A172 (cell line): ENCODE data around the gene BPIFB2. TPM values are rescaled to one million over a fixed set of nuclear protein-coding genes. Genes with fewer than 3 reads are reported as not detected.

Experiments used
- DNase-seq: peaks from one replicate; pipeline ENCODE4 v3.0.0-alpha.2; 2015; ENCODE audit warnings: low spot score
- total RNA-seq: library from RNA; depleted of rRNA; stranded (reverse); fragments of >200 nt; shearing (Covaris generic); gene quantifications from 2 replicates; pipeline ENCODE4 v1.2.3, GENCODE V29; 2014

Gene BPIFB2
- total RNA-seq, 1 experiment from 2014 or later, result not detected

DNA sequence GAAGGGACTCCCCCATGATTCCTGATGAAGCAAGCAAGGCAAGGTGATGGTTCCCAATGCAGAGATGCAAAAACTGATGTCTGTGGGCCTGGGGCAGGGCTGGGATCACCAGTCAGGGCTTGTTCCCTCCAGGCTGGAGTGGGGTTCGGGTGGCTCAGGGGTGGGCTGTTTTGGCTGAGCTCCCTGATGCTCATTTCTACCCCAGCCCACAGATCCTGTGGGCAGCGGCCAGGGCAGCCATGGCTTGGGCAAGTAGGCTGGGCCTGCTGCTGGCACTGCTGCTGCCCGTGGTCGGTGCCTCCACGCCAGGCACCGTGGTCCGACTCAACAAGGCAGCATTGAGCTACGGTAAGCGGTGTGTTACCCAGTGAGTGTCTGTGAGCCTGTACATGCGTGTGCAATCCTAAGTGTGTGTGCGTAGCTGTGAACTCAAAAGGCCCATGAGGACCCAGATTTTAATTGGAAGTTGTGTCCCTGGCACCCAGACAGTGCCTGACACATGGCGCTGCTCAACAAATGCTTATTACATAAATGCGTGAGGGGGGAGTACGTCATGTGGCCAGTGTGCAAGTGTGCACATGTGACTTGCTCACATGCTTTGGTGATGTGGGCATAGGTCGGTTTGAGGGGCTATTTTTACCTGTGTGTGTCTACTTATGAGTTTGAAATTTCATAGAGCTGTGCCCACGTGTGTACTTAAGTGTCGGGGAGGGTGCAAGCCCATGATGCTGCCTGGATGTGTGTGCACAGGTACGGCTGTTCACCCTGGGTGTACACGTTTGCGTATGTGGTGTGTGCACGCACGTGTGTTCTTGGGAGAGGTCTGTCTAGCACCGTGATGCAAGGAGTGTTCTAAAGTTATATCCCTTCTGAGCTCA is 1.1 kb downstream of the BPIFB2 start:
- DNase-seq, result no peak

DNA sequence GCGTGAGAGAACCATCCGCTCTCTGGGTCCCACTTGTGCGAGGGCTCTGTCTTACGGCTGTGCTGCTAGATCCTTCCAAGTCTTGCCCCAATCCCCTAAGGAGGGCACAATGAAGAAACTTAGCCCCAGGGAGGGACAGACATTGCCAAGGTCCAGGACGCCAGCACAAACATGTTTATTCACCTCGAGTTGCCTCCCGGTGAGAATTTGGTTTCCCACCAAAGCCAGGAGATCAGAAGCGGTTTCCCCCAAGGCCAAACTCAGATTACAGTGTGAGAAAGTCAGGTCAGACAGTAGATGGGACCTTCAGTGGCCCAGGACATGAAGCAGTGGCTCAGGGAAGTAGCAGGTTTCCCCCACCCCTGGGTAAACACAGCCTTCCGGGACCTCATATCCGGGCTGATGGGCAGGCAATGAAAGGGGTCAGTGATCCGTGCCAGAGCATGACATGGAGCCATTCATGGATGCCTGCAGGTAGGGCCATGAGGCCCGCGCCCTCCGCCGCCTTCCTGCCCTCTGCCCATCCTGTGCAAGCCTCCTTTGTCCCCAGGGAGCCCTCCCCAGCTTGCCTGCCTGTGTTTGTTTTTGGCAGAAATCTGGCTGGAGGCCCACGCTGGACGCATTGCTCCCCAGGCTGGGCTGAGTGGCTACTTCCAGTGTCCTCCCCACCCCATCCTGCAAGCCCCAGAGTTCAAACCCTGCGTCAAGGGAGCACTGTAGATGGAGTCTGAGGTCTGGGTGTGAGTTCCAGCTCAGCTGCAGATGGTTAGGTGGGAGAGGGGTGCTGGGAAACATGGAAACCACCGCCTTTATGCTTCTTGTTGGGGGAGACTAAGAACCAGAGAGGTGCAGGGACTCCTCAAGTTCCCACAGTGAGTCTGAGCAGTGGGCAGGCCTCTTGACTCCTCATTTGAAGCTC is 2.0 kb downstream of the BPIFB2 start:
- no peak for DNase-seq

DNA sequence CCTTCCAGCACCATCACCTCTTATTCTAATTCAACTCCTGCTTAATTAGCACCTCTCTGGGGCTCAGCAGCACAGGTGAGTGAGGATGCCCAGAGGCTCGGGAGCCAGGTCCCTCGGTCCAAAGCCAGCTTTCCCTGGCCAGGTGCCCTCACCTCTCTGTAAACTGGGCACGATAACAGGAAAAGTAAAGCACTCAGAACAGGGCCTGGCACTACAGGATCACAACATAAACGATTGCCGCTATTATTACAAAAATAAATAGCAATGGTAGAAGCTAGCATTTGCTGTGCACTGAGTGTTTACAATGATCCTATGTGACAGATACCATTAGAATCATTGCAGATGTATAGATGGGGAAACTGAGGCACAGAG is 2.6 kb downstream of the BPIFB2 start:
- DNase-seq, result no peak

DNA sequence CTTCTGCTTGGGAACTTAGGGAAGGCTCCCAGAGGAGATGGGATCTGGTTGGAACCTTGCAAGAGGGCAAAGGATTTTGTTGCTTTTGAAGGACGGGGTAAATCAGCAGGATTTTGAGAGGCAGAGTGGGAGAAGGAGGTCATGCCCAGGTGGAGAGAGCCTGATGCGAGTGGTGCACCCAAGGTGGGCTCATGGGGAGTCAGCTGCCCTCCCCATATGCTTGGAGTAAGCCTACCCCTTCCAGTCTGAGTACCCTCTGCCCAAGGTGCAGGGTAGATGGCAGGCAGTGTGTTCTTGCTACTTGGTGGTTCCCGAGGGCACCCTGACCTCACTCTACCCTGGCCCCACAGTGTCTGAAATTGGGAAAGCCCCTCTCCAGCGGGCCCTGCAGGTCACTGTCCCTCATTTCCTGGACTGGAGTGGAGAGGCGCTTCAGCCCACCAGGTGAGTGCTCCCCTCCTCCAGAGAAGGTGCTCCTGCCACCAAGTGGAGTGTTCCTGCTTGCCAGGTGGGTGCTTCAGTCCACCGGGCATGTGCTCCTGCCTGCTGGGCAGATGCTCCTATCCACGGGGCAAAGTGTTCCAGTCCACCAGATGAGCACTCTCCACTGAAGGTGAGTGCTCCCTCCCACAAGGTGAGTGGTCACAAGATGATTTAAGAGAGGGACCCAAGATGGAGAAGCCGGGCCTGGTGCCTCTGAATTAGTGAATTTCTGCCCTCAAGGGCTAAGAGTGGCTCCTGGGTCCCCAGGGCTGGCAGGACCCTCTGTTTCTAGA is 3.4 kb downstream of the BPIFB2 start:
- DNase-seq, result no peak

DNA sequence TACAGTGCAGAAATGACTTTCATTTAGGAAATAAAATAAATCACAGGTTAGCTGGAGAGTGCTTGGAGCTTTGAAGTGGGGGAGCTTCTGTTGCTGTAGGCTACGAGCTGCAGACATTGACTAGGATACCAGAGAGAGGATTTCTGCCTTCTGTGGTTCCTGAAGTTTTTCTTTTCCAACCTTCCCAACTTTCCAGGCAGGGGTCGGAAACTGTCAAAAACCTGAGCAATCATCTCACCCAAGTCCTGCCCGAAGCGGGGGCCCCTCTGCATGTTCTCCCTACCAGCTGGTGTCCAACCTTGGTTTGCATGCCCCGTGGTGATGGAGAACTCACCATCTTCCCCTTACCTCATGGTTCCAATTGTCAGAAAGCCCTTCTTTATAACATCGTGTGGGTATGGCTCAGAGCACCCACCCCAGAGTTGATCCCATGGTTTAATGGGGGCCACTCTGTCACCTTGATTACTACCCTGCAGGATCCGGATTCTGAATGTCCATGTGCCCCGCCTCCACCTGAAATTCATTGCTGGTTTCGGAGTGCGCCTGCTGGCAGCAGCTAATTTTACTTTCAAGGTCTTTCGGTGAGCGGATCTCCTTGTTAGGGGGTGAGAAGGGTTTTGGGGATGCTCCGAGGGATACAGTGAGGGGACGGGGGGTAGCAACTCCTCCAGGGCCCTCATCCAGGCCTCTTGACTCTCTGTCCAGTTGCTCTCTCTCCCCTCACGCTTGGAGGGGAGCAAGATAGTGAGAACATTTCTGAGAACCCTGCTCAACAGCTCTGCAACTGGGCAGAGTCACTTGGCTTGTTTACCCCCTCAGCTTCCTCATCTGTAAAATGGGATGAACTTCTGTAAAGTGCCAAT is 5.1 kb downstream of the BPIFB2 start:
- no peak for DNase-seq

DNA sequence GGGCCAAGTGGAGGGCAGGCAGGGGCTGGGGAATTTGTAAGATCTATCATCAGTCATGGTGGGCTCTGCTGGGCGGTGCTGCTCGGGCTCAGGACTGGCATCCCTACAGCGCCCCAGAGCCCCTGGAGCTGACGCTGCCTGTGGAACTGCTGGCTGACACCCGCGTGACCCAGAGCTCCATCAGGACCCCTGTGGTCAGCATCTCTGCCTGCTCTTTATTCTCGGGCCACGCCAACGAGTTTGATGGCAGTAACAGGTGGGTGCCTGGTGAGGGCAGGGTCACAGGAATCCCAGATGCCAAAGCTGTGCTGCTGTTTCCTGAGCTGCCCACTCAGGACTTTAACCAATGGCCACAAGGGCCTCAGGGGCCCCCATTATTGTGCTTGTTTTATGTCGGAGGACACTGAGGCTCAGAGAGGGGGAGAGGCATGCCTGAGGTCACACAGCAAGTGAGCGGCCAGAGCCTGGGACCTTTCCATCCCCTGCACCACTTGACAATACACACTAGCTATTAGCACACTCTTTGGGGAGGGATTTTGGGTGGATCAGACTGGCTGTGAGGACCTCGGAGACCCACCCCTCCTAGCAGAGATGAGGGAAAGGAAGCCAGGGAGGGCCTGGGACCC is 6.3 kb downstream of the BPIFB2 start:
- DNase-seq, result no peak

DNA sequence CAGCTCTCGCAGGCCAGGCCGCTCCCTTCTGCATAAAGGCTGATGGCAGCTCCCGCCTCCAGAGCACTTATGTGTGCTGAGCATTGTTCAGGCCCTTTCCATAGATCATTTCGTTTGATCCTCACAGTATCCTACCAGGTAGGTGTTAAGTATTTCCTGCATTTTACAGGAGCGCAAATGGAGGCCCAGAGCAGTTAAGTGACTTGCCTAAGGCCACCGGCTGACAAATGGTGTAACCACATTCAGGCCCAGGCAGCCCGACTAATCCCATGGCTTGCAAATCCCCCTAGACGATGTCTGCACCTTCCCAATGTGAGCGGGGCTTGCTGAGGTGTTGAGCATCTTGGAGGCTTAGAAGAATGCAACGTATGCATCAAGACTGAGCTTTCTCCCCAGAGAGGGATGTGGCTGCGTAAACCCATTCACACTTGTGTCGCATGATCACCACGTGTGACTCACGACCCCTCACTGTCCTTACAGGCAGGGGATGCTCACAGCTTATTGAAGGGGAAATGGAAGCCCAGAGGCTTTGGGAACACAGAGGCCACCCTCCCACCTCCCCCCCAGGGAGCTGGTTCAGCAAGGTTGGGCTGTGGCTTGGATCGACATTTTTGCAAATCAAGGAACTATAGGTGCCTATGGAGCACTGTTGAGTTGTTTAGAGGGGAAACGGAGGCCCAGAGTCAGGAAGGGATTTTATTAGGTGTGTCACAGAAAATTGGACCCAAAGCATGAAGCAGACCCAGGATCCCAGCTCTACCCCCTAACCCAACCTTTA is 7.0 kb downstream of the BPIFB2 start:
- no peak for DNase-seq

DNA sequence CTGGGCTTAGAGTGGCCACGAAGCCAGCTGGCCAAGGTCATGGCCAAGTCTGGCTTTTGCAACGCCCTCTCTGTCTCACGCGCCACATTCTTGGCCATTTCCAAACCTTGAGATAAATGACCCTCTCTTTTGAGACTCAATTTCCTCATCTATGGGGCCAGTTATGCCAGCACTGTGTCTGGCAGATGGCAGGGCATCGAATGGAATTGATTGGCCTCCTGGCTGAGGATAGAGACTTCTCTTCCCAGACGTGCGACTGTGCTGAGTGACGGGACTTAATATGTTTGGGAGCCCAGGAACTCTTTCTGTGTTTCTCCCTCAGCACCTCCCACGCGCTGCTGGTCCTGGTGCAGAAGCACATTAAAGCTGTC is 7.6 kb downstream of the BPIFB2 start:
- DNase-seq, result no peak

DNA sequence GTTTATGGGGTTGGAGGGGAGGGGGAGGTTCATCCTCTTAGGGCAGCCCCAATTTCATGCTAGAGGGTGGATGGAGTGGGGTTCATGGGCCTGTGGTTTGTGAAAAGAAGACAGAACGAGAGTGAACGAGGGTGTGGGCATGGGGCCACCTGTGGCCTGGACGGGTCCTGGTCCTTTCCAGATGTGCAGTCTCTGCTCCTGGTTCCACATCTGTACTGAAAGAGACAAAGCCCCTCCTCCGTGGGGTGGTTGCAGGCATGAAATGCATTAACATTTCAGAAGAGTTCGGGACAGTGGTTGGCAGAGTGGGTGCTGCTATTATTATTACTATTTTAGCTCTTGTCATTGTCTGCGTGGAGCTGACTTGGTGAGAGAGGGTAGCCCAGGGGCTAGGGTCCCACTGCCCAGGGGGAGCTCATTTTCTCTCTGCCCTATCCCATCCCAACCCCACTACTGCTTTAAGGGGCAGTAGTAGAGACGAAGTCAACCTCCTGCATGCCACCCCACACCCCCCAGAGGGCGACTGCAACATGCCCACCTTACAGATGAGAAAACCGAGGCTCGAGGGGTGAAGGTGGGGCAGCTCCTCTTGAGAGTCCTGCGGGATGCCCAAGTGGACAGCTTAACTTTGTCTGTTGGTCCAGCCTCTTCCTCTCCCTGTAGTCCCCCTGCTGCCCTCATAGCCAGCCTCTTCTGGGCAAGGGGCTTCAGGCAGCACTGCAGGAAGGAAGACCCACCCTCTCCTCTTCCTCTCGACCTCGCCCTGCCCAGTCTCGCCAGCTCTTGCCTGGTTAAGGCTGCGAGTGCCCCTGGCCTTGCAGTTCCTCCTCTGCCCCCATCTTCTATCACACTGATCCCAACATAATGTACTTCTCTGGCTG is 8.4 kb downstream of the BPIFB2 start:
- no peak for DNase-seq

DNA sequence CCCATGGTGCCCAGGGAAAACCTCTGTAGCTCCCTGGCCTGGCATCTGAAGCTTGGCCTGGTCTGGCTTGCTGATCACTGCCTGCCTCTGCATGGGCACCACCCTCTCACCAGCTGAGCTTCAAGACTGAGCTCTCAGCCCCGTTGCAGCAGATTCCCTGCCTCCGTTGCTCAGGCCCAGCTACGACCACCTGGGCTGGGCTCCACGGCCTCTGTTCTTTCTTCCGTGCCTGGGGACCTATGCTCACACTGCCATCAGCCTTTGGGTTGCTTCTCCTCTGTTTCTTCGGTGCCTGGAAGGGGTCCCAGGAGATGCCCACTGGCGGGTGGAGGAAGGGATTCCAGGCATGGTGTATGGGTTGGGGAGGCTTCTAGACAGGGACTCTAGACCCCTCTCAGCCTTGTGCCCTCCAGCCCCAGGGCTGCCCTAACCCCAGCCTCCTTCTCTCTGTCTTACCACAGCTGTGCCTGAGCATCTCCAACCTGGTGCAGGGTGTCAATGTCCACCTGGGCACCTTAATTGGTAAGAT is 9.1 kb downstream of the BPIFB2 start:
- DNase-seq, result no peak

DNA sequence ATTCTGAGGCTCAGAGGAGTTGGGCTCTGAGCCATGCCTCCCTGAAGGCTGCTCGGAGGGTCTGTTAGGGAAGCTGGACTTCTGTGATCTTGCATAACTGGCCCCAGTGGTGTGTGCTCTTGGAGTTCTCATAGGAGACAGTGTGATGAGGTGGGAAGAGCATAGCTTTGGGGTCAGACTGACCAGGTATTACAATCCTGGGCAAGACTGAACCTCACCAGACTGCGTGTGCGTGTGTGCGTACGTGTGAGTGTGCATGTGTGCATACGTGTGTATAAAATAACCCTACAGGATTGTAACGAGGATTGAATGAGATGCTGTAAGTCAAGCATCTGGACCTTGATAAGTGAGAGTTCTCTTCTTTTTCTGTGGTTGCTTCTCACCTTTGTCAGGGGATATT is 10.0 kb downstream of the BPIFB2 start:
- DNase-seq, result no peak

DNA sequence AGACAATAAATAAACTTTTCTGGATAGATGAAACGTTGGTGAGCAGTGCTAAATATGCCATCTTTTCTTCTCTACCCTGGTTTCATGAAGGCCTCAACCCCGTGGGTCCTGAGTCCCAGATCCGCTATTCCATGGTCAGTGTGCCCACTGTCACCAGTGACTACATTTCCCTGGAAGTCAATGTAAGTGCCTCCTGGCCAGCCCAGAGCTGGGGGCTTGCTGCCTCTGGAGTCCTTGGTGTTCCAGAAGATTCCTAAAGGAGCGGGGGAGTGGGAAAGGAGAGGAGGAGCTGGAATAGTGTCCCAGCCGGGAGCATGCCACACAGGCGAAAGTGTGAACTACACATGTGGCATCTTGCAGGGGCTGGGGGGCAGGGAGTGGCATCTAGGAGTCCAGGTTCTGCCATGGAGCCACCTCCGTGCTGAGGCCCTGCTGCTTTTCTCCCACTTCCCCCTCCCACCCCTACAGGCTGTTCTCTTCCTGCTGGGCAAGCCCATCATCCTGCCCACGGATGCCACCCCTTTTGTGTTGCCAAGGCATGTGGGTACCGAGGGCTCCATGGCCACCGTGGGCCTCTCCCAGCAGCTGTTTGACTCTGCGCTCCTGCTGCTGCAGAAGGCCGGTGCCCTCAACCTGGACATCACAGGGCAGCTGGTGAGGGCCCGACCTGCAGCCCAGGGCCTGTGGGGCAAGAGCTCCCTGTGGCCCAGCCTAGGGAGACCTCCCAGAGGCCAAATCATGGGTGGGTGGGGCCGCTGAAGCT is 10.8 kb downstream of the BPIFB2 start:
- DNase-seq, result no peak

DNA sequence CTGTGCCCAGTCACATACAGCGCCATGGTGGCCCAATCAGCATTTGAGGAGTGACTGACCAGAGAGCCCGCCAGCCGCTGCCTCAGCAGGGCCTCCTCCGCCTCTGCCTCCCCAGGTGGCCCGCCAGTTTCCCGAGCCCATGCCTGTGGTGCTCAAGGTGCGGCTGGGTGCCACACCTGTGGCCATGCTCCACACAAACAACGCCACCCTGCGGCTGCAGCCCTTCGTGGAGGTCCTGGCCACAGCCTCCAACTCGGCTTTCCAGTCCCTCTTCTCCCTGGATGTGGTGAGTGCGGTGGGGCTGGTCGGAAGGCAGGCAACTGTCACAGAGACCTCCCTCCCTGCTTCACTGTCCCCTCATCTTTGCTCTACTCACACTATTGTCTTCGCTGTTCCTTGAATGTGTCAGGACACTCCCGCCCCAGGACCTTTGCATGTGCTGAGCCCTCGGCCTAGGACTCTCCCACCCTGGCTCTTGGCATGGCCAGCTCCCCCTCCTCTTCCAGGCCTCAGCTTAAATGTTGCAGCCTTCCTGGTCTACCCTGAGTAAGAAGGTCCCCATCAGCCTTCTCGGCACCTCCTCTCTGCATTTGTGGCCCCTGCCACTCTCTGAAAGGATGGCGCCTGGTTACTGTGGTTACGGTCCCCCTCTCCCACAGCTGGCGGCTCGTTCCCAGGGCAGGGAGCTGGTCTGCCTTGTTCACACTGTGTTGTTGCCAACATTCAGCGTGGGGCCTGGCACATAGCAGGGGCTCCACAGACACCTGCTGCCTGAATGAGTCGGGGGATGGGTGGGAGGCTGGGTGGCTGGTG is 12.2 kb downstream of the BPIFB2 start:
- no peak for DNase-seq

DNA sequence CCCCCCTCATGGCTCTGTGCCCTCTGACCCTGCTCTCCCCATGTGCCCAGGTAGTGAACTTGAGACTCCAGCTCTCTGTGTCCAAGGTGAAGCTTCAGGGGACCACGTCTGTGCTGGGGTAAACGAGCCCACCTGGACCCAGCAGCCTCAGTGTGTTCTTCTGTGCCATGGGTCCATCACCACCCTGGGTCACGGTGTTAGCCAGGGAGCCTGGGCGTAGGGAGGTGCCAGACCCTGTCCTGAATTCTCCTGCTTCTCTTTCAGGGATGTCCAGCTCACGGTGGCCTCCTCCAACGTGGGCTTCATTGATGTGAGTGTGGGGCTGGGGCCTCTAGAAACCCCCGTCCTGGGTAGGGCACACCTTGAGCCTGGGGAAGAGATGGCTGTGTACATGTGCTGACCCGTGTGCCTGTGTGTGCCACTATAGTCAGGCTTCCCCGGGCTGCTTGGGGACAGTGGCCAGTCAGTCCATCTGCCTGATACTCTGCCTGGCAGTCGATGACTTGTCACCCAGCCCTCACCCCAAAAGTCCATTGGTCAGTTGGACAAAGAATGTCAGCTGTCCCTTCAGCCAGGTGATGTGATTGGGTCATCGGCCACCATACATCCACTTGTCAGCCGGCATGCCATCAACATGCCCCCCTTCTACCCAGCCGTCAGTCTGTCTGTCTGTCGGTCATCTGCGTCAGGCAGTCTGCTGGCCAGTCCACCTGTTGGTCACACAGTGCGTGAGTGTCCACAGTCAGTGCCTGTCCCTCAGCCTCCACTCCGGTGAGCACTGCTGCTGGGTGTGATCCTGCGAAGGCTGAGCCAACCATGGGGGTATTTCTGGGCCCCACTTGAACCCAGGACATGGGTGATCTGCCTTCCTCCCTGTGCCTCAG is 13.0 kb downstream of the BPIFB2 start:
- DNase-seq, result no peak

DNA sequence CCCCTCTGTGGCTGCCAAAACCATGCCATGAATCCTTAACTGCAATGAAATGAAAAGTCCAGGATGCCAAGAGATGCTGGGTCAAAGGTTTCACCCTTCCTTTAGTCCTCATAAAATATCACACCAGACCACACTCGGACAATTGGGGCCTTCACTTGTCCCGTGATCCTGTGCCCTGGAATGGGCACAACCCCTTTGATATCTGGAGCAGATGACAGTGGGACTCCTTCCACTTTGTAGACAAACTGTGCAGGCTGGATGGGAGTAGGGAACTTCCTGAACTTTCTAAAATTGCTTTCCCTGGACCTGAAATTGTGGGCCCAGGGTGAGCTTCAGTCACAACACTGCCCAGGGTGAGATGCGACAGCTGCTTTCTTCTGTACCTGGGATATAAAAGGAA is 14.4 kb downstream of the BPIFB2 start:
- no peak for DNase-seq

DNA sequence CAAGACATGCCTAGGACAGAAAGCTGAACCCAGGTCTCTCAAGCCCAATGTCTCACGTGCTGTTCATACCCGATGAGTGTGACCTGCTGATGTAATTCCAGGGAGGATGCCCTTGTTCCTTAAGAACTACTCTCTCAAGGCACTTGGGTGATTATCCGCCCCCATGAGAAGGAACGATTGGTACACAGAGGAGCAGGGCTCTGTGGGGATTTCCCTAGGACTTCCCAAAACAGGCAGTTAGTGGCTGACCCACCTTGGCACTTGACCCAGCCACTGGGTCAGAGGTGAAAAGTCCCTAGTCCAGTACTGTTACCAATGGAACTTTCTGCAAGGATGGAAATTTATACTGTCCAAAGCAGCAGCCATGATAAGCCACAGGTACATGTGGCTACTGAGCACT is 14.8 kb downstream of the BPIFB2 start:
- DNase-seq, result no peak
